CD1c-positive myeloid dendritic cell (primary cell): ENCODE results near the gene HOXC10.
A peak's percentile ranks its signal among the peaks of the same experiment; 100 is the strongest.

Source experiments
- DNase-seq: peaks from one replicate; pipeline ENCODE4 v3.0.0-alpha.2; 2016; ENCODE audit errors: extremely low spot score

Gene HOXC10

DNA sequence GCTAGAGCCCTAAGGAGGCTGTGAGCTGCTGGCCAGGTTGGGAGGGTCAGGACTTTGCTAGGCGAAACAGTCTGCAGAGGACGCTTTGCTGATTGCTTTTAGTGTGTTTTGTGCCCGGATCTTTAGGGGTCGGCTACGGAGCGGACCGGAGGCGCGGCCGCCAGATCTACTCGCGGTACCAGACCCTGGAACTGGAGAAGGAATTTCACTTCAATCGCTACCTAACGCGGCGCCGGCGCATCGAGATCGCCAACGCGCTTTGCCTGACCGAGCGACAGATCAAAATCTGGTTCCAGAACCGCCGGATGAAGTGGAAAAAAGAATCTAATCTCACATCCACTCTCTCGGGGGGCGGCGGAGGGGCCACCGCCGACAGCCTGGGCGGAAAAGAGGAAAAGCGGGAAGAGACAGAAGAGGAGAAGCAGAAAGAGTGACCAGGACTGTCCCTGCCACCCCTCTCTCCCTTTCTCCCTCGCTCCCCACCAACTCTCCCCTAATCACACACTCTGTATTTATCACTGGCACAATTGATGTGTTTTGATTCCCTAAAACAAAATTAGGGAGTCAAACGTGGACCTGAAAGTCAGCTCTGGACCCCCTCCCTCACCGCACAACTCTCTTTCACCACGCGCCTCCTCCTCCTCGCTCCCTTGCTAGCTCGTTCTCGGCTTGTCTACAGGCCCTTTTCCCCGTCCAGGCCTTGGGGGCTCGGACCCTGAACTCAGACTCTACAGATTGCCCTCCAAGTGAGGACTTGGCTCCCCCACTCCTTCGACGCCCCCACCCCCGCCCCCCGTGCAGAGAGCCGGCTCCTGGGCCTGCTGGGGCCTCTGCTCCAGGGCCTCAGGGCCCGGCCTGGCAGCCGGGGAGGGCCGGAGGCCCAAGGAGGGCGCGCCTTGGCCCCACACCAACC is 44.8 kb downstream of the HOXC10 start:
- DNase-seq: no peak

DNA sequence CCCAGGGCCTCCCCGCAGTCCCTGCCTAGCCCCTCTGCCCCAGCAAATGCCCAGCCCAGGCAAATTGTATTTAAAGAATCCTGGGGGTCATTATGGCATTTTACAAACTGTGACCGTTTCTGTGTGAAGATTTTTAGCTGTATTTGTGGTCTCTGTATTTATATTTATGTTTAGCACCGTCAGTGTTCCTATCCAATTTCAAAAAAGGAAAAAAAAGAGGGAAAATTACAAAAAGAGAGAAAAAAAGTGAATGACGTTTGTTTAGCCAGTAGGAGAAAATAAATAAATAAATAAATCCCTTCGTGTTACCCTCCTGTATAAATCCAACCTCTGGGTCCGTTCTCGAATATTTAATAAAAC is 45.5 kb downstream of the HOXC10 start:
- no peak for DNase-seq

DNA sequence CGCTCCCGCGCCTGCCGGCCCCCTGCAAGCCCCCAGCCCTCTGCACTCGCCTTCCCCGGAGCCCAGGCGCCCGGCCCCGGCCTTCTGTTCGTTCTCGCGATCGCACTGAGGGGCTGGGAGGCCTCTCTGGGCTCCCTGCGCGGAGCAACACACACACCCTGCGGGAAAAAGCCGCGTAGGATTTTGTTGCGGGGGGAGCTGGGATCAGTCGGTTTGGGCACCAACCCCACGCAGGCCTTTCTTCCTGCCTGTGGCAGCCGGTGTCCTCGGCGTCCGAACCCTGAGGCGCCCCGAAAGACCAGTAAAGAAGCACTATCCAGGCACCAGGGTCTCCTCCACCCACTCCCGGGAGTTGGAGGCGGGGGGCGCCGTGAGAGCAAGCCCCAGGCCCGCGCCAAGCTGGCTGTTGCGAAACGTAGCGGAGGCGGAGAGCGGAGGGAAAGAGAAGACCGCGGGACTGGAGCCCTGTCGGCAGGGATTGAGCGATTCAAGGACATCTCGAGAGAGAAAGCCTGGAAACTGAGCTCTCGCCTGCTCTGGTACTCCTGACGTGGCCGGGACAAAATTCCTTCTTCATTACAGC is 46.0 kb downstream of the HOXC10 start:
- DNase-seq: no peak

DNA sequence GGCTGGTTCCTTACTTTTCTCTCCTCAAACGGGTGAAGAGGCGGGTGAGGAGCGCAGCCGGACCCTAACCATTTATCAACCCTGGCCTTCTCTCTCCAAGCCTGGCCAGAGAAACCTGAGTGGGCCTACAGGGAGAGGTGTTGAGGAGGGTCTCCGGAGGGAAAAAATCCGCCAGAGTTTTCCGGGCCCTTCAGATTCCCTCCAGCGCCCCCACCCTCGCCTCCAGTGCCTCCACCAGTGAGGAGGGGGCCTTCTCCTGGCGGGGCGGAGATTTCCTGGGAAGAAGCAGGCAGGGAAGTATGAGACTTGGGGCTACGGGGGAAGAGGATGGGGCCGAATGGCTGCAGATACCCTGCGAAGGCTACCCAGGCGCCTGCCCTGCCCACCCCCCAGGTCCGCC is 46.5 kb downstream of the HOXC10 start:
- no peak for DNase-seq

DNA sequence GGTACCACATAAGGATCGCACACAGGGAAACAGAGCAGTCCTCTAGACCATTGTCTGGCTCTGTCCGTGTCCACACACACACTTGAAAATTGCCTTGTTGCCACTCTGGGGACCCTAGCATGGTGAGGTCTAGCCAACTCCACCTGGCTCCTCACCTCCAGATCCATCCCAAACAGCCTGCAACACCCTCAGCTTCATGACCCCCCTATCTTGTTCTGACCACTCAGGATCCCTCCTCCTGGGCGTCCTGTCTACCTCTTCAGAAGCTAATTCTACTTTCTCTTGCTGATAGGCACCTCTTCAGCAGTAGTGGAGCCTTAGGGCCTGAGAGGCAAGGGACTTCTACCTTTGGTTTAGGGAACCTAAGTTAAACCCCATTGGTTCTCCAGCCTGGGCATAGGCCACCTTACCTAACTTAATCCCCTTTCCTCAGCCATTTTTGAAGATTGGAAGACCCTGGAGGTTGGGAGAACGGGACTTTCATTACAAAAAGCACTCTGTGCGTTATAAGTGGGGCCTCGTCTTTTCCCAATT is 47.2 kb downstream of the HOXC10 start:
- DNase-seq: no peak

DNA sequence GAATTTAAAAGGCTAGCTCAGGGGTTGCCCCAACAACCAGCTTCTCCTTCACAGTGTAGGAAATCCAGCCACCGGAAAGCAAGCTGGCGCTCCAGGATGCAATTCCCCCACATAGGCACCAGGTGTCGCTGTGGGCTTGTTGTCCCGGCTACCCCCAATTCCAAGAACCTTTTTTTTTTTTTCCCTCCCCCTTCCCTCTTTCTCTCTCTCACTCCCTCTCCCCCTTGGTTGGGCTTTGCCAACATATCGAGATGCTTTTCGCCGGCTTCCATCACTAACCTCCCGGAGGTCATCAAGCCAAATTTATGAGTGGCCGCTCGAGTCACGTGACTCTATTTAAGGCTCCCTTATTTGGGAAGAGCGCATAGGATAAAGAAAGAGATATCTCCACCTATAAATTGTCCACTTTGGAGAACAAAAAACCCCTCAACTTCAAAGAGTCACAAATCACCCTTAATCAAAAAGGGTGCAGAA is 47.7 kb downstream of the HOXC10 start, which contains the start of gene HOXC5:
HOXC5 (plus strand) TSS at position 424 of the 474 bp plus-strand sequence. CDS start 73 bp downstream, outside the sequence.
- DNase-seq: peak; percentile 75

DNA sequence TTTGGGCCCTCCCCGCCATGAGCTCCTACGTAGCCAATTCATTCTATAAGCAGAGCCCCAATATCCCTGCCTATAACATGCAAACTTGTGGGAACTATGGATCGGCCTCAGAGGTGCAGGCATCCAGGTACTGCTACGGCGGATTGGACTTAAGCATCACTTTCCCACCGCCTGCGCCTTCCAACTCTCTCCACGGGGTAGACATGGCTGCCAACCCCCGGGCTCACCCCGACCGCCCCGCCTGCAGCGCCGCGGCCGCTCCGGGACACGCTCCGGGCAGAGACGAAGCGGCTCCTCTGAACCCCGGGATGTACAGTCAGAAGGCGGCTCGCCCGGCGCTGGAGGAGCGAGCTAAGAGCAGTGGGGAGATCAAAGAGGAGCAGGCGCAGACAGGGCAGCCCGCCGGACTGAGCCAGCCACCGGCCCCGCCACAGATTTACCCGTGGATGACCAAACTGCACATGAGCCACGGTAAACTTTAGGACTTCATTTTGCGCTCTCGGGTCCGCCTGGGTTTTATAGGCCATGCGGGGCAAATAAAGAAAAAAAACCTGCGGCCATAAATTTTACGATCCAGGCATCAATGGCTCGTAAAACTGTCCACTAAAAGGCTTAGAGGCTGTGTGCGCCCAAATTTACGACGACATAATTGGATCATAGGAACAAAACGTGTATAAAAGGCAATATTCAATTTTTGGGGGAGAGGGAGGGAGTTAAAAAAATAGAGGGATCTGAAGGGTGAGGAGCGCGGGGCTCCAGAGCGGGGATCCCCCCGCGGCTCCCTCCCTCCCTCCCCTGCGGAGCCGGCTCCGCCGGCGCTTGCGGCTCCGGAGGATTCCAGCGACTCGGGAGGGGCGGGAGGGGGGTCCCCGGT is 48.4 kb downstream of the HOXC10 start:
- DNase-seq: no peak

DNA sequence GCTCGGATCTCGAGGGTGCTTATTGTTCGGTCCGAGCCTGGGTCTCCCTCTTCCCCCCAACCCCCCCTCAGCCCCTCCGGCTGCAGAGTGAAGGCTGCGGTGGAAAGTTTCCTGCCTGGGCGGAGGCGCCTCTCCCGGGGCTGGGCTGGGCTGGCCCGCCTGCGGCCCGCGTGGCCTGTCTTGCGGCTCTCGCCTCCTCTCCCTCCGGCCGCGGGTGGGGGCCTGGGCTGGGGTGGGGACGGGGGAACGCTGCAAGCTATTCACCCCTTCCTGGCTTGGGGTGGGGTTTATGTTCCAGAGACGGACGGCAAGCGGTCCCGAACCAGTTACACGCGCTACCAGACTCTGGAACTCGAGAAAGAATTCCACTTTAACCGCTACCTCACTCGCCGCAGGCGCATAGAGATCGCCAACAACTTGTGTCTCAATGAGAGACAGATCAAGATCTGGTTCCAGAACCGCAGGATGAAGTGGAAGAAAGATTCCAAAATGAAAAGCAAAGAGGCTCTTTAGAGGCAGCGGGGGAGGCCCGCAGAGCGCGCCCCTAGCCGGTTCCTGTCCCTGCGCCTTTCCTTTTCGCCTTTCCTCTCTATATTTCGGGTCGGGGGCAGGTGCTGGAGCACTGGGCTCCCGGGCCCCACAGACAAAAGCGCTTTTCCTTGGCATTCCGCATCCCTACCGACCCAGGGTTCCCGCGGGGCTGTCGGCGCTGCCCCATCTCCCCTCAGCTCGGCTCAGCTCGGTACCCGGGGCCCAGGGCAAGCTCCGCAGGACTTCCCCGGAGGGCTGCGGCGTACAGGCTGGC is 49.2 kb downstream of the HOXC10 start:
- no peak for DNase-seq

DNA sequence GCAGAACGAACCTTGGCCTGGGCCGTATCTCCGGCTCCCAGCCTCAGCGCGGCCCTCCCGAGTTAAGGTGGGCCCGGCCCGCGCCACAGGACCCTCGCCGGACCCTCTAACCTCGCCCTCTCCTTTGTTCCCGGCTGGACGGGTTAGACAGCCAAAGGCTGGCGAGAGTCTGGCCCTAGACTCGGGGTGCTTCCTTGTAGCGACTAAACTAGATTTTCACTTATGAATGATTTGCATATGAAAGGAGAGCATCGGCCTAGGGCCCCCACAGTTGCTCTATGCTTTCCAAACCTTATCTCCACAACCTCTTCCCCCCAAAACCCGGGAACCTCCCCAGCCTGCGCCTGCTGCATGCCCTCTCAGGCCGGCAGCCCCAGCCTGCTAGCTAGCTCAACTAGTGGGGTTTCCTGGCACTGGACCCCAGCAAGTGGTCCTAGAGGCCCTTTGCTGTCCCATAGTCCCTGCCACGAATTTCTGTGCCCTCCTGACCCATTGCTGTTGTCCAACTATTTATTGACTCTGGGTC is 49.9 kb downstream of the HOXC10 start:
- no peak for DNase-seq

DNA sequence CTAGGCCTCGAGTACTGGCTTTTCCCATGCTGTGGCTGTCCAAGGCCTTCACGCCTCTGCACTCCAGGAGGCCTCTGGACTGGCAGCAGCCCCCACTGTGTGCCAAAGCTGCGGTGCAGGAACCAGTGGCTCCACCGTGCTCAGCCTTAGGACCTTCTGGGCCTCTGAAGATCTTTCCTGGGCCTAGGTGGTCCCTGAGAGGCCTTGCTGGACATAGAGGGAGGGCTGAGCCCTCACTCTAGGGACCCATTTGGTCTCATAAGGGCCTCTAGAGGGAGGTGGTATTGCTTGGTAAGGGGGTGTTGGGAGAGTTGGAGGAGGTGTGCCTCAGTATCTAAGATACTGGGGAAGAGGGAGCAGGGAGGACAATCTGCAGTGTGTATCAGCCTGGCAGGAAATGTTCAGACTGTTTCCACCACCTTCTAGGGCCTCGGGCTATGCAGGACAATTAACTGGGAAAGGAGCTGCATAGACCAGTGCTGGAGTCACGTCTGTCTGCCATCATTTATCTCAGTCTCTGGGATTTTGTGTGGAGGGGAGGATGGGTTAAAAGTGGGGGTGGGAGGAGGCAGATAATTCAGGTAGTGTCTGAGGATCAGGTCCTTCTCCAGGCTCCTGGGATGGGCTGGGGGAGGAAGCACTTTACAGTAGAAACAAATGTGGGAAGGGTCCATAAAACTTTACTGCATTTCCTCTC is 50.8 kb downstream of the HOXC10 start:
- DNase-seq: no peak

DNA sequence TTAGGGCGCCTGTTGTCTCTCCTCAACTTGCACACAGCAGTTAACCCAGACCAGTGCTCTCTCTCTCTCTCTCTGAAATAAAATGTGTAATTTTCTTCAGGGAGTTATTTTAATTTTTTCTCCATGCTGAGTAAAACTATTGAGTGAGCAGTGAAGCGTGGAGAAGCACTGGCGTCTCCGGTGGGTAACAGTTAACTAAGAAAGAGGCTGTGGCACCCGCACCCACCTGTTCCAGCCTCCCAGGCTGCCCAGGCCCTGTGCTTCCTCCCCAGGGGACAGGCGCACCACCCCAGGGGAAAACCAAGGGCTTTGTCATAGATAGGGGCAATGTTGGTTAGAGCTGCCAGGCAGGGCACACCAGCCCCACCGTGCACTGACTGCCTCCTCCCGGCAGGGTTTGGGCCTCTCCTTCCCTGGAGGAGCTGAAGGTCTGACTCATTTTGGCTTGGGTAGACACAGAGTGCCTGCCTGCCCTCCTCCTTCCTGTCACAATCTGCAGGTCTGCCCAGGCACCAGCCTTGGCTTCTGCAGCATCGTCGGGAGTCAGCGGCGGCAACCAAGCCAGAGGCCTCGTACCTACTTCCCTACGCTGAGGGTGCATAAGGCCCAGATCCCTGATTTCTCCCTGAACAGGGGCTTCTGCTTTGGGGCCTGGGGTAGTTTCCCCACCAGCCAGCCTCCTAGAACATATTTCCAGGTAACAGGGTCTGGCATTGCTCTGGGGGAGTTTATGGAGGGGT is 51.8 kb downstream of the HOXC10 start:
- no peak for DNase-seq

DNA sequence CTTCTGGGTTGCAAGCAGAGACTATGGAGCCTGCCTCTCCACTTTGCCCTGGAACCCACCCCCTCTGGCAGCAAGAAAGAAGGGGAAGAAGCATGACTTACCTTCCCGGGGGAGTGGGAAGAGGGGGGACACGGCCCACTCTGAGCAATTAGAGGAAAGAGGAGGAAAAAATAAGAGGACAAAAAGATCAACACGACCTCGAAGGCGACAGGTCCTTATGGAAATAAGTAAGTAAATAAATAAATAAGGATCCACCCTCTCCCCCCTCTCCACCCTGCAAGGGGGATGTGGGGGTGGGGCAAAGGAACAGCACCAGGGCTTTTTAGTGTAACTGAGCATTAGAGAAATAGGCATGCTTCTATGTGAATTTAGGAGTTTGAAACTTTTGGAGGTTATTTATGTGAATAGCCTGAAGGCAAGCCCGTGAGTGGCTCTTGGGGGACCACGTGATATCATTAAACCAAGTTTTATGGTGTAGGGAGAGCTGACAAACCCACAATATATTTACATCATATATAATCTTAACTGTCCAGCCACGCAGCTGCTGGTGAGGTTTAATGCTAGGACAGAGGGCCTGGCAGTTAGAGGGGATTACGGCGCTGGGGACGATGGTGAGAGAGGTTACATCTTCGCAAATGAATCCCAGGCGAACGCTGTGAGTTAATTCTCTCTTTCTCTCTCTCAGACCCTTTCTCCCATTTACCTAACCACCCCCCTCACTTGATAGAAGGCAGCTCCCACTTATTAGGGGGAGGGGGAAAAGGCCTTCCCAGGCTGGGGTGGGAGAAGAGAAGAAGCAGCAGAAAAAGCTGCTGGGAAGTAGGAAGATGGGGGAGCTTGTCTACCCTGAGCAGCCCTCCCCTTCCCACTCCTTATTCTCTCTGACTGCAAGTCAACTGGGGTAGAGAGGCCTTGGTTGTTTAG is 52.7 kb downstream of the HOXC10 start:
- DNase-seq: no peak

DNA sequence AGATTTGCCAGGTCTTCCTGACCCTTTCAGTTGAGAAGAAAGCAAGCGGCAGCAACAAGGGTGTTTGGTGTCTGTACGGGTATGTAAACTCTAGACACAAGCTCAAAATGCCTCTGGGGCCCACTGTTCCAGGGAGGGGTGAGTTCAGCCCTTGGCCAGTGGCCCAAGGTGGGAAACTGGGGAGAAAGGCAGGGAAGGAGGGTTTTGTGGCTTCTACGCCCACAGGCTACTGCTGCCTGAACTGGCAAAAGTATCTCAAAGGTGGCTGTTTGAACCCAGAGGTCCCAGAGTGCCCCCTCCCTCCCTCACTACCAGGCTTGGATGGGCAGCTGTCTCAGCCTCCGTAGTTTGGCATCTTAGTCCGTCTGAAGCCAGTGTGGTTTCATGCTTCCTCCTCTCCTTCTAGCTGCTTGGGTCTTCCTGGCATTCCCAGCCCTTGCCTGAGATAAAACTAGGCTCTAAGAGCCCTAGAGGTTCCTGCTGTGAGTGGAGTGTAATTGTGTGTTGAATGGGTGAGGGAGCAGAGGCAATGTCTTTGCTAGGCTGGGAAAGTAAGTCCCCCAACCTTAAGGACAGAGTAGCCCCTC is 53.4 kb downstream of the HOXC10 start:
- no peak for DNase-seq

DNA sequence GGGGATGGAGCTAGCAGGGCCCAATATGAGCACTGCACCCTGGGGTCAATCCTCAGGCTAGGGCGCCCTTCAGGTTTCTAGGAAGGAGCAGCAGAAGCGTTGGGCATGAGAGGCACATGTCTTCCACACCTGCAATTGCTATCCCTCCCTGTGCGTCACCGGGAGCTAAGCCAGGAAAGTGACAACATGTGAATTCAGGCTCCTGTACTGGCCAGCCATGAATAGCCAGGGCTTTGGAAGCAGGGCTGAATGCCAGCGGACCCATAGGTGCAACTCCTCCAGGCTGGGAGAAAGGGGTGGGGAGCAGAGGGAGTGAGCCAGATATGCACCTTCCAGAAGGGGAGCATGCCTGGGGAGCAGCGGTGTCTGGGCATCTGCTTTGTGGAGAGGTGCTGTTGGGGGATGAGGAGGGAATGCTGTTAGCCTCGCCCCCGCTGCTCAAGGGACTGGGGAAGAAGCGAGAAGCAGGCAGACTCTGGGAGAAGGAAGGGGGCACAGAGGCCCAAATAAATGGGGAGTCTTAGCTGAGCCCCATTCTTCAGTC is 54.0 kb downstream of the HOXC10 start:
- no peak for DNase-seq

DNA sequence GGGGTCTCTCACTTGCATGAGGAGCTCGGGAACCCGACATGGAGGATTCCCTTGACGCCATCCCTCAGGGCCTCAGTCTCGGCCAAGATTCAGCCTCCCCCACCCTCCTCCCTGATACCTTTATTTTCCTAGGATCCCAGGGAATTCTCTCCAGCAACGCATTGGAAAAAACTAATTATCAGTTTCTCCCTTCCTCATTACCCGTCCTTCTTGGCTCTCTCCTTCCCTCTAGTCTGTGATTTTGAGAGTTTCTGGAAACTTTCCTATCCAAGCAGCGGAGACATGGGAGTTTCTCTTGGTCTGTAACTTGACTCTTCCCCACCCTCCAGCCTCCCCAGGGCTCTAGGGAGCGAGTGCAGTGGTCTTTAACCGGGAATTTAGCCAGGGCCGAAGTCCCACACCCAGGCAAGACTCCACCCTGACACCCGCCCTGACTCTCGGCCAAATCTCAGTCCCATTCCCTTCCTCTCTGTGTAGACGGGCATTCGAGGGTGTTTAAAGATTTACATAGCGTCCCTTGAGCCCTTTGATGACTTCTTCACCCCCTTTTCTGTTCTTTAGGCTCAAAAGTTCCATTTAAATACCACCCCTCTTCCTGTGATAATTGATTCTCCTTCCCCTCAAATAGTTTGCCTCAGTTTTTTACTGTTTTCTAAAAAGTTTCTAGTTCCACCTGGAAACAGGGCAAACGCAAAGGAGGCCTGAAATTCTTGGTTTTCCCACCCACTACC is 54.6 kb downstream of the HOXC10 start:
- DNase-seq: no peak
